ENCODE results near the gene CACNA1C.

GRCh38 chr12:2145433-2145998 lies 92.7 kb downstream of the CACNA1C start:
- TF ChIP-seq CTCF (IDR thresholded peaks at IDR 0.05) (no peak), JUND (IDR thresholded peaks at IDR 0.05) (no peak), SMC3 (IDR thresholded peaks at IDR 0.05; ENCODE audit: low read depth, low read length) (no peak), EP300 (IDR thresholded peaks at IDR 0.05; ENCODE audit: borderline replicate concordance in 1 of 2, low read depth in 1 of 2, low read length in 1 of 2) (no peak), RFX5 (IDR thresholded peaks at IDR 0.05; ENCODE audit: low read length) (no peak)
